MCF 10A (cell line): Measurements from ENCODE around the gene SH3TC1. TPM values are rescaled to one million over a fixed set of nuclear protein-coding genes. Genes with fewer than 3 reads are reported as not detected.

Experiments
- BruUV-seq: library from RNA; stranded (reverse); fragments of 400-500 nt; replicated peaks from 2 replicates; lab custom pipeline; 2021; lab: Mats Ljungman, UMichigan
- CTCF ChIA-PET: fragments of 300-600 bp; sonication (Branson Sonifier 250); formaldehyde crosslinking; extraction: SDS; loops from one replicate; lab custom pipeline; 2021; ENCODE audit warnings: antibody characterized with exemption, inconsistent platforms; lab: Yijun Ruan, JAX
- POLR2A ChIA-PET: fragments of 300-600, 350-650 bp; sonication (Branson Sonifier 250); formaldehyde crosslinking; extraction: SDS; loops from one replicate; lab custom pipeline; 2020; ENCODE audit warnings: antibody characterized with exemption, inconsistent platforms; lab: Yijun Ruan, JAX
- DNase-seq: peaks from one replicate; pipeline ENCODE4 v3.0.0-alpha.2; 2018; ENCODE audit not compliant: unreplicated experiment
- H3K27ac Mint-ChIP-seq: one replicate; pipeline ENCODE4 v1.8.0; 2022; ENCODE audit warnings: mild to moderate bottlenecking, low read depth, mixed read lengths; ENCODE audit not compliant: unreplicated experiment
- H3K27me3 Mint-ChIP-seq: one replicate; pipeline ENCODE4 v1.8.0; 2022; ENCODE audit warnings: mixed read lengths; ENCODE audit not compliant: insufficient read depth, unreplicated experiment
- H3K36me3 Mint-ChIP-seq: one replicate; pipeline ENCODE4 v1.8.0; 2022; ENCODE audit warnings: mild to moderate bottlenecking, moderate library complexity, mixed read lengths; ENCODE audit not compliant: insufficient read depth, unreplicated experiment
- H3K4me1 Mint-ChIP-seq: one replicate; pipeline ENCODE4 v1.8.0; 2022; ENCODE audit warnings: mixed read lengths; ENCODE audit not compliant: insufficient read depth, unreplicated experiment
- H3K4me3 Mint-ChIP-seq: one replicate; pipeline ENCODE4 v1.8.0; 2022; ENCODE audit warnings: mild to moderate bottlenecking, moderate library complexity, mixed read lengths; ENCODE audit not compliant: unreplicated experiment
- H3K9me3 Mint-ChIP-seq: one replicate; pipeline ENCODE4 v1.8.0; 2022; ENCODE audit warnings: mixed read lengths; ENCODE audit not compliant: unreplicated experiment
- CTCF ChIP-seq: fragments of 200-600 bp; IDR thresholded peaks from one replicate; pipeline ENCODE4 v1.8.0; 2022; ENCODE audit warnings: antibody characterized with exemption, mild to moderate bottlenecking; ENCODE audit not compliant: unreplicated experiment
- intact Hi-C: fragments of 100-400 bp; cut with micrococcal nuclease; formaldehyde crosslinking; loops from 2 replicates; pipeline ENCODE4 v1.14.1; 2022
- total RNA-seq: library from RNA; stranded (reverse); gene quantifications from 2 replicates; pipeline ENCODE4 v1.2.3, GENCODE V29; 2022

The SH3TC1 gene
- total RNA-seq, 1 experiment from 2014 or later: 28.8 TPM

- DNase-seq: no peak
- no peaks in the 10 kb centered on the region for H3K4me1 Mint-ChIP-seq
- TF ChIP-seq CTCF: no peak
- H3K4me3 Mint-ChIP-seq: no peak overlapping the region
- H3K27me3 Mint-ChIP-seq: no peaks in the 10 kb centered on the region
- intact Hi-C loops: no loop called here
- ChIA-PET POLR2A (no interaction called here), CTCF (interaction anchor here (0.8 to 2.3 kb wide), 6 partner anchors 11 to 173 kb away, joined by 3 to 7 read pairs (median 3); no protein-coding TSS in a partner anchor)
- no peaks in the 10 kb centered on the region for H3K9me3 Mint-ChIP-seq
- no TSS peak for BruUV-seq
- no peak overlapping the region for H3K27ac Mint-ChIP-seq
- peaks cover 16% of the 10 kb centered on the region for H3K36me3 Mint-ChIP-seq
These were observed 28.8 kb downstream of the SH3TC1 start for GRCh38 chr4:8227771-8228318.

- DNase-seq: peak; percentile 91
- Mint-ChIP-seq H3K36me3 (peaks cover 10% of the 10 kb centered on the region), H3K27ac (no peak overlapping the region), H3K27me3 (no peaks in the 10 kb centered on the region), H3K4me3 (no peak overlapping the region), H3K9me3 (no peaks in the 10 kb centered on the region), H3K4me1 (no peaks in the 10 kb centered on the region)
- CTCF ChIA-PET: interaction anchor here (0.6 to 2.3 kb wide), 6 partner anchors 12 to 174 kb away, joined by 3 to 7 read pairs (median 3); no protein-coding TSS in a partner anchor
- POLR2A ChIA-PET: interaction anchor here (0.6 to 1.1 kb wide), 2 partner anchors 85 to 90 kb away, joined by 3 to 4 read pairs; no protein-coding TSS in a partner anchor
- intact Hi-C loops: no loop called here
- no peak for TF ChIP-seq CTCF
- BruUV-seq: no TSS peak
These were observed 29.5 kb downstream of the SH3TC1 start for GRCh38 chr4:8228319-8229250.

GRCh38 chr4:8229331-8229975 is 30.4 kb downstream of the SH3TC1 start:
- Mint-ChIP-seq H3K27ac (no peak overlapping the region), H3K4me3 (no peak overlapping the region), H3K36me3 (peaks cover 7% of the 10 kb centered on the region), H3K4me1 (no peaks in the 10 kb centered on the region), H3K9me3 (no peaks in the 10 kb centered on the region), H3K27me3 (no peaks in the 10 kb centered on the region)
- BruUV-seq: no TSS peak
- intact Hi-C loops: no loop called here
- POLR2A ChIA-PET: interaction anchor here (0.6 to 1.1 kb wide), 2 partner anchors 85 to 89 kb away, joined by 3 to 4 read pairs; no protein-coding TSS in a partner anchor
- CTCF ChIA-PET: interaction anchor here (0.6 to 2.3 kb wide), 3 partner anchors 13 to 173 kb away, joined by 3 to 7 read pairs (median 3); no protein-coding TSS in a partner anchor
- no peak for TF ChIP-seq CTCF
- no peak for DNase-seq
